Measurements from ENCODE around the gene EYA2.

GRCh38 chr20:47227119-47227518, 332.5 kb downstream of the EYA2 start:
- TF ChIP-seq ZNF384 (IDR thresholded peaks at IDR 0.05) (no peak), FOXM1 (IDR thresholded peaks at IDR 0.05; ENCODE audit: borderline replicate concordance) (no peak), FOXK2 (IDR thresholded peaks at IDR 0.05) (no peak), L3MBTL2 (conservative IDR thresholded peaks at IDR 0.05) (no peak), ELF4 (IDR thresholded peaks at IDR 0.05) (no peak), HDGF (IDR thresholded peaks at IDR 0.05; ENCODE audit: borderline replicate concordance) (no peak), TARDBP (IDR thresholded peaks at IDR 0.05) (no peak), FOXA1 (IDR thresholded peaks at IDR 0.05) (no peak), SP1 (IDR thresholded peaks at IDR 0.05) (no peak)

All from HEK293T (cell line).